Ishikawa (cell line): Measurements from ENCODE around the gene GIPC1.

Experiments
- CEBPB ChIP-seq: IDR thresholded peaks from 2 replicates; pipeline ENCODE4 v1.6.1; 2012
- CREB1 ChIP-seq: IDR thresholded peaks from 2 replicates; pipeline ENCODE4 v1.6.1; 2012; ENCODE audit warnings: low read depth
- EGR1 ChIP-seq: IDR thresholded peaks from 2 replicates; pipeline ENCODE4 v1.6.1; 2012
- EP300 ChIP-seq: IDR thresholded peaks from 2 replicates; pipeline ENCODE4 v1.6.1; 2012; ENCODE audit warnings: borderline replicate concordance
- FOXM1 ChIP-seq: IDR thresholded peaks from 2 replicates; pipeline ENCODE4 v1.6.1; 2012; ENCODE audit warnings: low read depth, borderline replicate concordance
- MAX ChIP-seq: IDR thresholded peaks from 2 replicates; pipeline ENCODE4 v1.6.1; 2012
- NFIC ChIP-seq: IDR thresholded peaks from 2 replicates; pipeline ENCODE4 v1.6.1; 2012
- RAD21 ChIP-seq: IDR thresholded peaks from 2 replicates; pipeline ENCODE4 v1.6.1; 2012; ENCODE audit warnings: low read depth
- REST ChIP-seq: IDR thresholded peaks from 2 replicates; pipeline ENCODE4 v1.6.1; 2012; ENCODE audit warnings: low read depth, mild to moderate bottlenecking
- TAF1 ChIP-seq: IDR thresholded peaks from 2 replicates; pipeline ENCODE4 v1.6.1; 2012; ENCODE audit warnings: low read depth, mild to moderate bottlenecking
- TCF12 ChIP-seq: IDR thresholded peaks from 2 replicates; pipeline ENCODE4 v1.6.1; 2012; ENCODE audit warnings: low read depth
- TEAD4 ChIP-seq: IDR thresholded peaks from 2 replicates; pipeline ENCODE4 v1.6.1; 2012
- USF1 ChIP-seq: IDR thresholded peaks from 2 replicates; pipeline ENCODE4 v1.6.1; 2012
- YY1 ChIP-seq: IDR thresholded peaks from 2 replicates; pipeline ENCODE4 v1.6.1; 2012; ENCODE audit warnings: low read depth
- ZBTB7A ChIP-seq: IDR thresholded peaks from 2 replicates; pipeline ENCODE4 v1.6.1; 2012; ENCODE audit warnings: low read depth

The GIPC1 gene

DNA sequence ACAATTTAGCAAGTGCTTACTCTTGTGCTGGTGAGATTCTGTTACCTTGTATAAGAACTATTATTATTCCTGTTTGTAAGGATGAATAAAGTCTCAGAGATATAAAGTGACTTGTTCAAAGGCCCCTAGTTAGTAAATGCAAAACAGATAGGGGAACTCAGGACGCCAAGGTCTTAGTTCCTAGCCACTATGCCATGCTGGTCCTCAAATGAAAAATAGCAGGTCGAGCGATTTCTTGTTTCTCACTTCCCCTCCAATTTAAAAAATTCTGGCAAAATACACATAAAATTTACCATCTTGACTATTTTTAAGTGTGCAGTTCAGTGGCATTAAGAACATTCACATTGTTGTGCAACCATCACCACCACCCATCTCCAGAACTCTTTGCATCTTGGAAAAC is 34.6 kb upstream of the GIPC1 start:
- TF ChIP-seq RAD21 (no peak), TCF12 (no peak), ZBTB7A (no peak), REST (no peak), NFIC (no peak), YY1 (no peak), EP300 (no peak), EGR1 (no peak), FOXM1 (no peak), USF1 (no peak), MAX (no peak), TAF1 (no peak), CEBPB (no peak), TEAD4 (no peak), CREB1 (no peak)

DNA sequence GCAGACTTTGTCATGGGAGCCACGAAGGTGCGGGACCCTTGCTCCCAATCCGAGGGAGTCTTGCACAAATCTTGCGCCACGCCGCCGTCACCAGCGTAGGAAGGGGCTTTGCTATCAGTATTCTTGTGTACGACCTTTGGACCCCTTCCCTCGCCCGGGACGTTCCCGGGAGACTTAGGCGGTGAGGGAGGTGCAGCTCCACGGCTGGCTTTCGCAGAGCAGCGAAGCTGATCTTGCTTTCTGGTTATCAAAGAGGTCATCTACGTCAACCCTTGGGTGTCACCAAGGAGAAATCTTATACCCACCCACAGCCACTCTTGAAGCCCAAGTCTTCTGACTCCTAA is 34.0 kb upstream of the GIPC1 start:
- TF ChIP-seq REST (no peak), NFIC (no peak), TEAD4 (no peak), ZBTB7A (no peak; the same call in 1 of the 2 replicates)

DNA sequence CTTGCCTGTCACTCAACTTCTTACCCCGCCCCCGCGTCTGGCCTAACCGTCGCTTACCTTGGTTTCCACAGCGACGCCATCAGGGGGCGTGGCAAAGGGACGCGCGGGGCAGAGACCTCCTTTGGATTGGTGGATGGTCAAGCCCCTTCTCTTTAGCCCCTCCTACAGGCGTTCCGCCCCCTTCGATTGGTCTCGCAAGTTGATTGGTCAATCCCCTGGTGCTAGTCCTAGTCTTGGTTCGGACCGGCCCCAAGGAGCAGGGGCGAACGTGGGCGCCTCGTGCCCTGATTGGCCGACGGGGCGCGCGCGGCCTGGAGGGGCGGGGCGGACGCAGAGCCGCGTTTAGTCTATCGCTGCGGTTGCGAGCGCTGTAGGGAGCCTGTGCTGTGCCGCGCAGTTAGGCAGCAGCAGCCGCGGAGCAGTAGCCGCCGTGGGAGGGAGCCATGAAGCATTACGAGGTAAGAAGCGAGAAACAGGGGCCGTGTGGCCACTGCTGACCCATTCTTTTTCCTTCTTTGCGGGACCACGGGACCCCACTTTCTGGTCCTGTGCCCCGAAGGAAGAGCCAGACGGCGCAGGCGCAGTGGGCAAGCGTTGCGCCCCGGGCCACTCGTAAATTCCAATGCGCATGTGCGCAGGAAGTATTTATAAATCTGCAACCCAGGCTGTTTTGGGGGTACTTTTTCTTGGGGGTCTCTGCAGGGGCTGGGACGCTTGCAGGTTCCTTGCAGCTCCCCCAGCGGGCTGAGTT is 33.5 kb upstream of the GIPC1 start, which contains the start of gene TECR:
Gene TECR, plus strand, starts transcription at position 341 of the 751 bp plus-strand sequence. Its CDS starts 103 bp downstream, at position 444.
- TF ChIP-seq TCF12 (no peak), YY1 (0 out of 2 replicates have a peak, but pooled peaks have one; percentile 27), FOXM1 (peak; percentile 49; the same call in 1 of the 2 replicates), REST (no peak), CEBPB (no peak; the same call in 1 of the 2 replicates), CREB1 (no peak), USF1 (peak; percentile 26; the same call in 1 of the 2 replicates), ZBTB7A (0 out of 2 replicates have a peak, but pooled peaks have one; percentile 54), MAX (peak; percentile 60), TEAD4 (no peak), EGR1 (peak; percentile 85), TAF1 (peak; percentile 90), NFIC (no peak), EP300 (0 out of 2 replicates have a peak, but pooled peaks have one; percentile 29), RAD21 (no peak)

- TF ChIP-seq TAF1 (no peak), TEAD4 (no peak), TCF12 (0 out of 2 replicates have a peak, but pooled peaks have one; percentile 23), USF1 (no peak), EGR1 (no peak), ZBTB7A (0 out of 2 replicates have a peak, but pooled peaks have one; percentile 40), CEBPB (peak; percentile 42; the same call in 1 of the 2 replicates)
These were observed 32.7 kb upstream of the GIPC1 start for GRCh38 chr19:14528419-14529253.
